ENCODE results near the gene IRAK2.

DNA sequence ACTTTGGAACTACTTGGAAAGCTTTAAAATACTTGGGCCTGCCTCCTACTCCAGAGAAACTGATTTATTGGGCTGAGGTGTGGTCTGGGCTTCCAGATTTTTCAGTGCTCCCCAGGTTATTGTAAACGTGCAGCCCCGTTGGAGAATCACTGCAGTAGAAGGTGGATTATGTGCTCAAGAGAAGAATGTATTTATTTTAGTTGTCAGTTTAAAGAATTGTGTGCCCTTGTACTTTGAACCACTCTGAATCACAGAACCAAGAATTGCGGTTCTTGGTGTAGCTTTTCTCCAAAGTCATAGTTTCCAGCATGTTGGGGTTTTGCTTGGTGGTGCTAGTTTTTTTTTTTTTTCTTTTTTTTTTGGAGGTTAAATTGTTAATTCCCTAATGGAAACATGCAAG, 85.1 kb downstream of the IRAK2 start:
- TF ChIP-seq, protein P1, sequence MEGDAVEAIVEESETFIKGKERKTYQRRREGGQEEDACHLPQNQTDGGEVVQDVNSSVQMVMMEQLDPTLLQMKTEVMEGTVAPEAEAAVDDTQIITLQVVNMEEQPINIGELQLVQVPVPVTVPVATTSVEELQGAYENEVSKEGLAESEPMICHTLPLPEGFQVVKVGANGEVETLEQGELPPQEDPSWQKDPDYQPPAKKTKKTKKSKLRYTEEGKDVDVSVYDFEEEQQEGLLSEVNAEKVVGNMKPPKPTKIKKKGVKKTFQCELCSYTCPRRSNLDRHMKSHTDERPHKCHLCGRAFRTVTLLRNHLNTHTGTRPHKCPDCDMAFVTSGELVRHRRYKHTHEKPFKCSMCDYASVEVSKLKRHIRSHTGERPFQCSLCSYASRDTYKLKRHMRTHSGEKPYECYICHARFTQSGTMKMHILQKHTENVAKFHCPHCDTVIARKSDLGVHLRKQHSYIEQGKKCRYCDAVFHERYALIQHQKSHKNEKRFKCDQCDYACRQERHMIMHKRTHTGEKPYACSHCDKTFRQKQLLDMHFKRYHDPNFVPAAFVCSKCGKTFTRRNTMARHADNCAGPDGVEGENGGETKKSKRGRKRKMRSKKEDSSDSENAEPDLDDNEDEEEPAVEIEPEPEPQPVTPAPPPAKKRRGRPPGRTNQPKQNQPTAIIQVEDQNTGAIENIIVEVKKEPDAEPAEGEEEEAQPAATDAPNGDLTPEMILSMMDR (IDR thresholded peaks at IDR 0.05; ENCODE audit: poor library complexity), result no peak
- TF ChIP-seq EZH2 (IDR thresholded peaks at IDR 0.05; ENCODE audit: borderline replicate concordance) (no peak), EZH2phosphoT487 (IDR thresholded peaks at IDR 0.05; ENCODE audit: low read depth, severe bottlenecking, unreplicated experiment) (no peak)
